WERI-Rb-1 (cell line): ENCODE data around the gene ADAMTS12.

Experiments used
- DNase-seq: peaks from one replicate; pipeline ENCODE4 v3.0.0-alpha.2; 2020
- H3K27ac ChIP-seq: fragments of 250-450 bp; sonication (Bioruptor Pico); 2 replicates; pipeline ENCODE4 v1.5.1; 2020; ENCODE audit warnings: mild to moderate bottlenecking, moderate library complexity
- H3K27me3 ChIP-seq: fragments of 250-450 bp; sonication (Bioruptor Pico); 2 replicates; pipeline ENCODE4 v1.5.1; 2021; ENCODE audit warnings: mild to moderate bottlenecking, low read depth, moderate library complexity; ENCODE audit not compliant: insufficient read depth, severe bottlenecking
- H3K36me3 ChIP-seq: fragments of 250-450 bp; sonication (Bioruptor Pico); 2 replicates; pipeline ENCODE4 v1.5.1; 2020; ENCODE audit warnings: mild to moderate bottlenecking, moderate library complexity
- H3K4me3 ChIP-seq: 2 replicates; pipeline ENCODE4 v1.5.1; 2011; ENCODE audit warnings: low read depth, mild to moderate bottlenecking, control low read depth, low read length
- H3K9me3 ChIP-seq: fragments of 250-450 bp; sonication (Bioruptor Pico); 2 replicates; pipeline ENCODE4 v1.5.1; 2021; ENCODE audit warnings: mild to moderate bottlenecking, moderate library complexity; ENCODE audit not compliant: severe bottlenecking
- TF ChIP-seq, protein P1 (sequence below): IDR thresholded peaks from 2 replicates; pipeline ENCODE4 v1.5.1; 2011; ENCODE audit warnings: low read depth, mild to moderate bottlenecking, control low read depth, inconsistent platforms, low read length

ADAMTS12 gene

DNA sequence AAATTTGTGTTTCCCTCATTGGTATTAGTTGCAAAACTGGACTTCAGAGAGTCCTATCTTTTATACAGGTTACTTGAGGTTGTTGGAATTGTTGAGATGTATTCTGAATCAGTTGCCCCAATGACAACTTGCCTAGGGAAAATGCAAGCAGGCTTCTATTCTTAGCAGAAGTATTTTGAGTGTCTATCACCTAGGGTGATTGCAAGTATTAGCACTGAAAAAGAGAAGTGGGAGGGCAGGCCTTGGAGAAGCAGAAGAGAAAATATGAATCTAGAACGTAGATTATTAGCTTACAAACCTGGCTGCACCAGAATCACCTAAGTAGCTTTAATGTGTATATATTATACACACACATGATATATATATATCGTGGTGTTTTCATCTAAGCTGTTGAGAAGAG, 43.2 kb downstream of the ADAMTS12 start:
- Histone ChIP-seq H3K27me3 (peaks cover 54% of the 10 kb centered on the region), H3K36me3 (no peaks in the 10 kb centered on the region), H3K27ac (no peak overlapping the region), H3K4me3 (no peak overlapping the region), H3K9me3 (no peaks in the 10 kb centered on the region)
- DNase-seq: no peak
- TF ChIP-seq, protein P1, sequence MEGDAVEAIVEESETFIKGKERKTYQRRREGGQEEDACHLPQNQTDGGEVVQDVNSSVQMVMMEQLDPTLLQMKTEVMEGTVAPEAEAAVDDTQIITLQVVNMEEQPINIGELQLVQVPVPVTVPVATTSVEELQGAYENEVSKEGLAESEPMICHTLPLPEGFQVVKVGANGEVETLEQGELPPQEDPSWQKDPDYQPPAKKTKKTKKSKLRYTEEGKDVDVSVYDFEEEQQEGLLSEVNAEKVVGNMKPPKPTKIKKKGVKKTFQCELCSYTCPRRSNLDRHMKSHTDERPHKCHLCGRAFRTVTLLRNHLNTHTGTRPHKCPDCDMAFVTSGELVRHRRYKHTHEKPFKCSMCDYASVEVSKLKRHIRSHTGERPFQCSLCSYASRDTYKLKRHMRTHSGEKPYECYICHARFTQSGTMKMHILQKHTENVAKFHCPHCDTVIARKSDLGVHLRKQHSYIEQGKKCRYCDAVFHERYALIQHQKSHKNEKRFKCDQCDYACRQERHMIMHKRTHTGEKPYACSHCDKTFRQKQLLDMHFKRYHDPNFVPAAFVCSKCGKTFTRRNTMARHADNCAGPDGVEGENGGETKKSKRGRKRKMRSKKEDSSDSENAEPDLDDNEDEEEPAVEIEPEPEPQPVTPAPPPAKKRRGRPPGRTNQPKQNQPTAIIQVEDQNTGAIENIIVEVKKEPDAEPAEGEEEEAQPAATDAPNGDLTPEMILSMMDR: no peak

DNA sequence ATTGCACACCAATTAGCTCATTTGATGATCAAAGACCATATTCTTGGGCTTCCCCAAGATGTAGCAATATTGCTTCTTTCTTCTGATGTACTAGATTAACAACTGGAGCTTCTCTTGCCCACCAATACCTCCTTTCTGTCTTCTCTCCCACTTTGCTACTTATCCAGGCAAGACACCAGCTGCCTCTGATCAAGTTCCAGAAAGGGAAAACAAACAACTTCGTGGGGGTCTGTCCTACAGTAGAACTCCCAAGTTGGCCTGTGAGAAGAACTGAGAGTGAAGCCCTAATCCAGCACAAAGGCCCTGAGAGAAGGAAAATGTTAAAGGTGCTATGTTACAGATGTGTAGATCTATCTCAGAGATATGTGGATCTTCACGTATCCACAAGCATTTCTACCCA, 44.9 kb downstream of the ADAMTS12 start:
- peaks cover 50% of the 10 kb centered on the region for H3K27me3 ChIP-seq
- TF ChIP-seq, protein P1: no peak
- H3K36me3 ChIP-seq: no peaks in the 10 kb centered on the region
- no peaks in the 10 kb centered on the region for H3K9me3 ChIP-seq
- H3K4me3 ChIP-seq: no peak overlapping the region
- no peak overlapping the region for H3K27ac ChIP-seq
- no peak for DNase-seq

DNA sequence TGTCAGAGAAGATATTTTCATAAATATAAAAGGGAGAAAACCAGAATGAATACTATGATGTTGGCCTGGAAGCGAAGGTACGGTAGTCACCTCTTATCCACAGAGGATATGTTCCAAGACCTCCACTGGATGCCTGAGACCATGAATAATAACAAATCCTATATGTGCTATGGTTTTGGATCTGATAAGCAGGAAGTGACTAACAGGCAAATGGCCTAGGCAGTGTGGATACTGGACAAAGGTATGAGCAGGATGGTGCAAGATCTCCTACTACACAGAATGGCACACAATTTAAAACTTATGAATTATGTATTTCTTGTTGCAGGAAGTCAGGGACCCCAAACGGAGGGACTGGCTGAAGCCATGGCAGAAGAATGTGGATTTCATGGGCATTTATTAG, 48.2 kb downstream of the ADAMTS12 start:
- TF ChIP-seq, protein P1: no peak
- DNase-seq: no peak
- no peaks in the 10 kb centered on the region for H3K9me3 ChIP-seq
- H3K4me3 ChIP-seq: no peak overlapping the region
- H3K27ac ChIP-seq: no peak overlapping the region
- H3K27me3 ChIP-seq: peaks cover 72% of the 10 kb centered on the region
- H3K36me3 ChIP-seq: no peaks in the 10 kb centered on the region

DNA sequence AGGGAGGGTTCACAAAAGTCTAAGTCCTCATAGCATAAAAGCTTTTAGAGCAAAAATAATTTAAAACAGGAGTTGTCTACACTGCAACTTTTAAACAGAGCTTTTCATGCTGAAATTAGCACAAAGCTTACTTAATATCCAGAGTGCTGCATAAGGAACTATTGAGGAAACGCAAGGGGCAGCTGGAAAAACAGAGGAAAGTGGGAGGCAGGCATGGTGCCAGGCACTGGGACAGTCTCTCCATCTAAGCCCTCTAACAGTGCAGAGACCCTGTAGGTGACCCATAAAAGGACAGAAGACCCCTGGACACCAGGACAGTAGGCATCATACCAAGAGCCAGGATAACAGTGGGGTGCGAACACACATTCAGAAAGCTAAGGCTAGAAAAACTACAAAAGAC, 49.3 kb downstream of the ADAMTS12 start:
- TF ChIP-seq, protein P1: no peak
- Histone ChIP-seq H3K4me3 (no peak overlapping the region), H3K27ac (no peak overlapping the region), H3K9me3 (no peaks in the 10 kb centered on the region), H3K36me3 (no peaks in the 10 kb centered on the region), H3K27me3 (peaks cover 78% of the 10 kb centered on the region)
- no peak for DNase-seq

DNA sequence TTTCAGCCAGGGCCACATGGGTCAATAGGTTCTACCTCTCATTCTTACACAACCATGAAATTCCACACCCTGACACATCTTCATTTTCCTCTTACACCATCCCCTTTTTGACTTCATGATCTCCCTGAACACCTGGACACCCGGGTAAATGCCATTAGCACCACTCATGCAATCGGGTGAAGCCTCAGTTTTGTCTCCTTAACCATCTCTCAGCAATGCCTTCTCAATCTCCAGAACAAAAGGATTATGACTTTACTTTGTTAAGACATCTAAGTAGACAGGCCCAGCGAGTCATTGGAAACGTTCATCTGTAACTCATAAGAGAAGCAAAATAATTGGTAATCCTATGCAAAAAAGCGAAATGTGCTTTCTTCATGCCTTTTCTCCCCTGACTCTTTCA, 49.9 kb downstream of the ADAMTS12 start:
- no peak overlapping the region for H3K4me3 ChIP-seq
- H3K9me3 ChIP-seq: no peaks in the 10 kb centered on the region
- DNase-seq: no peak
- TF ChIP-seq, protein P1: no peak
- H3K36me3 ChIP-seq: no peaks in the 10 kb centered on the region
- H3K27me3 ChIP-seq: peaks cover 82% of the 10 kb centered on the region
- no peak overlapping the region for H3K27ac ChIP-seq

DNA sequence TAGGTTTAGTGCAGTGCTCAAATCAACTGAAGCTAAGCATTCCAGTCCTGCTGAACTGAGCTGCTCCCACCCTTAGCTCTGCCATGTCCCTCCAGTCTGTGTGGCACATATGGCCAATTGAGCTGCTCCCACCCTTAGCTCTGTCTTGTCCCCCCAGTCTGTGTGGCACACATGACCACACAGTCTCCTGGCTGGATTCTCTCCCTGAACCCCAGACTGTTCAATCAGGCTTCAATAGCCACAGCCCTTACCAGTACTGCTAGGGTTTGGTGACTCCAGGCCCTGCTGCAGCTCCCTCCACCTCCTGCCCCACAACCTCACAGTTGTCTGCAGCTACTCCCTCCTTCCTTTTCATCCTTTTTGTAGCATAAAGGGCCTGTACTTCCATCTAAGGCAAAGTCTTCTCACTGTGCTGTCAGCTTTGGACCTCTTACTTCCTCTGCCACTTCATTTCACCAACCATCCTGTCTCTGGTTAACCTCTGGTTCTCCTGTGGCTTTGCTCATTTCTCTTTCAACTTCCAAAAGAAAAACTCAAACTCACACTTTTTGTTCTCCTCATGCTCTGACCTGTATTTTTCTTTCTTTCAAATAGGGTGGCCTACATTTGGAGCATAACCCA, 50.8 kb downstream of the ADAMTS12 start:
- Histone ChIP-seq H3K27ac (no peak overlapping the region), H3K4me3 (no peak overlapping the region), H3K36me3 (no peaks in the 10 kb centered on the region), H3K27me3 (peaks cover 81% of the 10 kb centered on the region), H3K9me3 (no peaks in the 10 kb centered on the region)
- no peak for DNase-seq
- TF ChIP-seq, protein P1: no peak
